HG02798 (cell line): ENCODE measurements around the gene SPDEF.

Experiments
- ATAC-seq: cut with Tn5 transposase; IDR thresholded peaks from one replicate; pipeline ENCODE4 v1.9.1; 2021; ENCODE audit warnings: mild to moderate bottlenecking; ENCODE audit not compliant: unreplicated experiment, poor library complexity

SPDEF gene

DNA sequence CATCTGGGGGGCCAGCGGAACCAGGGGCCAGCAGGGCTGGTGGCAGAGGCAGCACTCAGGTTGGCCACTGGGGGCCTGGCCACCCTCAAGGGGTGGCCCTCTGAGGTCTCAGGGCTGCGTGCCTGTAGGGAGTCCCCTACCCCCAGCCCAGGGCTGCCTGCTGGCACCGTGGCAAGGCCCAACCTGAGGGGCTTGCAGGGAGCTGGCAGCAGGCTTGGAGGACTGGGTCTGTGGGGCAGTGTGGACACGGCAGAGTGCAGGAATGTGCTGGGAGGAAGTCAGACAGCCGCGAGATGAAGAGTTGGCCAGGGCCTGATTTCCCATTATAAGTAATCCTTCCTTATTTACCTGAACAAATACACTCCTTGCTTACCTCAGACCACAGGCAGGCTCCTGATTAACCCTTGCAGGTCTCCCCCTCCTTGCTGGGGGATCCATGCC lies at the start of gene SPDEF:
TSS of gene SPDEF (minus strand) at position 299 of the 441 bp plus-strand sequence. CDS start 11,874 bp downstream, outside the sequence.
- ATAC-seq, result no peak

DNA sequence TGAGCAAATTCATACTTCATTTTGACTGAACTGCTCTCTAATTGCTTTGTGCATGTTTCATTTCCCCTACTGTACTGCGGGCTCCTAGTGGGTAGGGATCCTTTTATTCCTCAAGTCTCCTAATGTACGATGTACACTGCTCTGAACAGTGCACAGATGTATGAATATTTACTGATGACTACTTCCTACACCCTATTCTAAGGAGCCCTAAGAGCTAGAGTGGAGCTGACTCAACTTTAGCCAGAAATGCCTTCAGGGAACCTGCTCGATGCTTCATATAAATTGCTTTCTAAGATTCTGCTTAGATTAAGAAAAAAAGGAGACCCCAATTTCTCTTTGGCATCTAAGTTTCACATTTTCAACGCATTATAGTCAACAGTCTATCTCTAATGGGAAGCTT lies 47.6 kb upstream of the SPDEF start:
- no peak for ATAC-seq

GRCh38 chr6:34602318-34603111 lies 46.4 kb upstream of the SPDEF start:
- no peak for ATAC-seq

- no peak for ATAC-seq
Observed at GRCh38 chr6:34601706-34602105, 45.6 kb upstream of the SPDEF start.

- no peak for ATAC-seq
Observed at GRCh38 chr6:34600796-34601195, 44.7 kb upstream of the SPDEF start.

DNA sequence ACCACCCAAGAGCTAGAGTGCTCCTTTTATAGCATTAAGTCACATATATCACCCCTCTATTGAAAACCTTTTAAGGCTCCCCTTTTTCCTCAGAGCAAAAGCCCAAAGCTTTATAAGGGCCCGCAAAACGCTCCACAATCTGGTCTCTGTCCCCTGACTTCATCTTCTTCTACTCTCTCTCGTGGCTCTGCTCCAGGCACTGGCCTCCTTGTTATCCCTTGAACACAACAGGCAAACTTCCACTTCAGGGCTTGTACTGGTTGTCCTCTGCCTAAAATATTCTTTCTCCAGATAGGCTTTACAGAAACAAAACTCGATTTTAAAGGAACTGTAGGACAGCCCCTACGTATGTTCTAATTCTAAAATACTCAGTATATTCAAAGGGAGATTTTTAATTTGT lies 44.0 kb upstream of the SPDEF start:
- no peak for ATAC-seq

DNA sequence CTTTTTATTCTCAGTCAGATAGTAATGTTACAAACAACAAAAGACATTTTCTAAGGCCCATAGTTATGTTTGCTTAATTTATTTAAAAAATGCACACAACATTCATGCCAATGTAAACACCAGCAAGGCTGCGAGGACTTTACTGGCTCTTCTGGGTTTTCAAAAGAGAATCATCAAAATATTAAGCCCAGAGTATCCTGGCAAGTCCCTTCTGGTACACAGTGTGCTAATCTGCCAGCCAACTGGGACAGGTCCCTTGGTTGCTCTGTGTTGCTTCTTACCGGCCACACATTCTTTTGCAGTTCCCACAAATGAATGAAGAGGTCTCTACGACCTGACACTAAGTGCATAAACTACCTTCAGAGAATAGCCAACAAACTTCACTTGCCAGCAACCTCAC lies 42.6 kb upstream of the SPDEF start:
- no peak for ATAC-seq

- ATAC-seq, result no peak
Observed at GRCh38 chr6:34597605-34598353, 41.6 kb upstream of the SPDEF start.

GRCh38 chr6:34596798-34597197 lies 40.7 kb upstream of the SPDEF start:
- ATAC-seq, result no peak

DNA sequence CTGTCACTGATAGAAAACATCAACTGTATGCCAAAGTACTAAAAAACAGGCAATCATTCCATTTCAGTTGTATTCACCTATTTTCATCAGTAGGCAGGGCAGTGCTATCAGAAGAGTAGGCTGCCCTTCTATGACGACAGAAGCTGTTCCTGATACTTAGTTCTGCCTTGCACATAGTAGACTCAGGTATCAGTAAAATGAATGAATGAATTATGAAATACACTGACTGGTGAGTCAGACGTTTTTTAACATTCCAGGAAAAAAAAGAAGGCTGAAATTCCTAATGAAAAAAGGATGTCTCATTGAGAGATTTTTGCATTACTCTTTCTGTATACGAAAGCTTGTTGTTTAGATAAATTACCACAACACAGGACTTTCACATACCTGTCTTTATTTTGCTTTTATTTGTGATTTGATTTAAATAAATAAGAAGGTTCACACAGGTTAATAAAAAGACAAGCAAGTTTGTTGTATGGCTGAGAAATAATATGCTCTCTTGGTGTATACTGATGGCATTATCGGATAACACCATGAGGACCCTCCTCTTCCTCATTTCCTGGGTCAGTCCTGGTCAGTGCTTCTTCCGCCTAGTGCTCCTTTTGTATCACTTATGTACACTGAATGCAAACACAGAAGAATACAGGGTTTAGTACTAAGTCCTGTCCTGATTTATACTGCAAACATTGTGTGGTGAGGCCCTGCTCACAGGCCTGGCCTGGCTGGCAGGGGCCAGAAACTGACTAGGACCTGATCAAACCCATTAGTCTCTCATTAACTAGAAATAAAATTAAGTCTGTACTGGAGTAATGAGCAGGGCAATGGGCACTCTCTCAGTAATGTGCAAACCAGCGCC lies 39.4 kb upstream of the SPDEF start:
- ATAC-seq, result no peak

GRCh38 chr6:34593701-34594100 lies 37.6 kb upstream of the SPDEF start:
- no peak for ATAC-seq

- ATAC-seq, result no peak
Observed at GRCh38 chr6:34592208-34592952, 36.3 kb upstream of the SPDEF start.

- no peak for ATAC-seq
Observed at GRCh38 chr6:34589691-34590090, 33.6 kb upstream of the SPDEF start.

DNA sequence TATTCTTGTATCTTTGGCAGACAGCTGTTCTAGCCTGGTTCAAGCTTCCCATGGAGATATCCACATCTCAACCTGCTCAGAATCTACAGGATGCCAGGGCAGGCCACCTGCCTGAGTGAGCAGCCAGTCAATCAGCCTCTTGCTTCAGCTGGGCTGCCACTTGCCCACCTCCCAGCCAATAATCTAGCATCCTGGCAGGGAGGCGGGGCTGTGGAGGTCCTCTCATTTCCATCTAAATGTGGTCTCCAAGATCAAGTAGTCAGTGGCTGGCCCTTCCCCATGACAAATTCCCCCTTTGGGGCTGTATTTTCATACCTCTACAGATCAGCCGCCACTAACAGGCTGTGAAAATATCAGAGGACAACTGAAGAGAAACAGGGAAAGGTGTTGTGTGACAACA lies 33.0 kb upstream of the SPDEF start:
- ATAC-seq, result no peak

DNA sequence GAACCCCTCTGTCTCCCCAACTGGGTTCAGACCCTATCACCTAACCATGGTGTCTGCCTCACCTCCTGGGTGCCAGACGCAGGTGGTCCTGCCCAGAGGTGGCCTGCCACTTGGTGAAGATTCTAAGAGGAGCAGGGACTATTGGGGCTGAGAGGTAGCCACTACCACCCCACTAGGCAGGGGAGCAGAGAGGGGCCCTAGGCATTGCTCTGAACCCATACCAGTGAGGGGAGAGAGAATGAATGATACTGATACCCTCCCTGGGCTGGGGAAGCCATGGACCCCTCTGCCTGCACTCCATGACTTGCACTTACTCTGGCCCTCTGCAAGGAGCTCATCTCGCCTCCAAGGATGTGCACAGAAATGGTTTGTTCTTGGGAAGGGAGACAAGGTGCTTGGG lies 31.7 kb upstream of the SPDEF start:
- no peak for ATAC-seq

GRCh38 chr6:34587325-34587724 lies 31.2 kb upstream of the SPDEF start:
- no peak for ATAC-seq

DNA sequence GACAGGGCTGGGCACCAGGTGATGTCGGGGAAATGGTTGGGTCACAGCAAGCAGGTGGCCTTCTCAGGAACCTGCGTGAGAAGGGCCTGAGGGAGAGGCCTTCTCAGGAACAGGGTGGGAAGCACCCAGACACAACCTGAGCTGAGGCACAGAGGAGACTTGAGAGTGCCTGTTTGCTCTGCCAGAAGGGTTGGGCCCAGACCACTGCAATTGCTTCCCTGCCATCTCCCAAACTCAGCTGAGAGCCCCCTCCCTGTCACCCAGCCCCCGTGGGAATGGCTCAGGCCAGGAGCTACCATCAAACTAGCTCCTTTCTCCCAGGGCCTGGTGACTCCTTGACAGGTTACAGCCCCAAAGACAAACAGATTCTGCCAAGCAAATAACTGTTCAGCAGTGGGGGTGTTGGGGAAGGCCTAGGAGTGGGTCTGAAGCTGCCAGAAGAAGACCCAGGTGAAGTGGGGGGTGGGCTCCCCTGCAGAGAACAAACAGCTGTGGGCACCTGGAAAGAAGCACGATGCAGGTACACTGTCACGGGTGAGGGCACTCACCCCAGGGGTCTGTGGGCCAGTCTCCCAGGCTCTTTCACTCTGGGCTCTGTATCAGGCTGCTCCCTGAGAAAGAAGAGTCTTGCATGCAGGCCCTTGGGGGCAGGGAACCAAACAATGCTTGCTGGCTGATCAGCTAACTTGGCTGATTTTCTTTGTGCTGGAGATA lies 30.4 kb upstream of the SPDEF start:
- ATAC-seq, result no peak

DNA sequence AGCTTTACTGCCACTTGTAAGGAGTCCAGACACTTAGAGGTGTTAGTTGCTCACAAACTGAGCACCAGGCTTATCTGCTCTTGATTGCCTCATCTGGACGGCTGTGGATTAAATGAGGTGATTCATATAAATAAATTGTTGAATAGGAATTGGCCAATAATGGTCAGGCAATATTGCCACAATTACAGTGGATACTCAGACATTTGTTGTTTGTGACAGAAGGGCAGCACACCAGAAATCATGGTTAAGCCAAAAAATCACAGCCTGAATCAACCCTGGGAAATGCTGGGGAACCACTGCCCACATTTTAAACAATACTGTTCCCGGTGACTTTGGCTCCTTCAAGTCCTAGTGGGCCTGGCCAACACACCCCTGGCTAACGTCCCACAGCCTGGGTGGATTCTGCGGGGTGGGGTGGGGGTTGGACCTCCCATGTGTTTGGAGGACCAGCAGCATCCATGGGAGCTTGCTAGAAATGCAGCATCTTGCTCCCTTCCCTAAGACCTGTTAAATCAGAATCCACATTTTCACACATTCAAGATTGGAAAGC lies 29.5 kb upstream of the SPDEF start:
- no peak for ATAC-seq

GRCh38 chr6:34585108-34585507 lies 29.0 kb upstream of the SPDEF start:
- ATAC-seq, result no peak
